WTC11 (cell line): ENCODE results near the gene SIAH3. TPM values are rescaled to one million over a fixed set of nuclear protein-coding genes. Genes with fewer than 3 reads are reported as not detected.

ENCODE experiments used
- ATAC-seq: fragments of 200-7000 bp; cut with Tn5 transposase; 2 replicates; pipeline ENCODE4 v1.10.0; 2021; ENCODE audit warnings: mild to moderate bottlenecking, moderate library complexity
- CTCF ChIA-PET: fragments of 300-600 bp; sonication (Branson Sonifier 250); formaldehyde crosslinking; loops from one replicate; lab custom pipeline; 2021; ENCODE audit warnings: antibody characterized with exemption; lab: Charles Lee
- POLR2A ChIA-PET: fragments of 350-600 bp; sonication (Branson Sonifier 250); formaldehyde crosslinking; loops from one replicate; lab custom pipeline; 2021; ENCODE audit warnings: antibody characterized with exemption; lab: Charles Lee
- DNase-seq: peaks from one replicate; pipeline ENCODE4 v3.0.0; 2021; ENCODE audit warnings: low spot score
- H3K27ac Mint-ChIP-seq: 2 replicates; pipeline ENCODE4 v1.8.0; 2021; ENCODE audit warnings: mixed read lengths
- H3K27me3 Mint-ChIP-seq: 2 replicates; pipeline ENCODE4 v1.8.0; 2021; ENCODE audit warnings: low read depth, mild to moderate bottlenecking, moderate library complexity, mixed read lengths
- H3K36me3 Mint-ChIP-seq: 2 replicates; pipeline ENCODE4 v1.8.0; 2021; ENCODE audit warnings: mixed read lengths
- H3K4me1 Mint-ChIP-seq: 2 replicates; pipeline ENCODE4 v1.8.0; 2022; ENCODE audit warnings: mixed read lengths
- H3K4me3 Mint-ChIP-seq: 2 replicates; pipeline ENCODE4 v1.8.0; 2021; ENCODE audit warnings: mild to moderate bottlenecking, moderate library complexity, mixed read lengths
- H3K9me3 Mint-ChIP-seq: 2 replicates; pipeline ENCODE4 v1.8.0; 2021; ENCODE audit warnings: mixed read lengths
- CREB1 ChIP-seq: sonication (generic); formaldehyde crosslinking; IDR thresholded peaks from 2 replicates; pipeline ENCODE4 v1.8.0; 2023; ENCODE audit warnings: mild to moderate bottlenecking, missing genetic modification reagents
- CREM ChIP-seq: sonication (generic); formaldehyde crosslinking; IDR thresholded peaks from 2 replicates; pipeline ENCODE4 v1.8.1; 2022; ENCODE audit warnings: mild to moderate bottlenecking, missing genetic modification reagents, moderate library complexity
- FOXP1 ChIP-seq: sonication (generic); formaldehyde crosslinking; IDR thresholded peaks from 2 replicates; pipeline ENCODE4 v1.8.0; 2022; ENCODE audit warnings: missing genetic modification reagents, mild to moderate bottlenecking, moderate library complexity, borderline replicate concordance
- JUN ChIP-seq: sonication (generic); formaldehyde crosslinking; IDR thresholded peaks from 2 replicates; pipeline ENCODE4 v1.8.0; 2023; ENCODE audit warnings: mild to moderate bottlenecking, missing genetic modification reagents
- NFYB ChIP-seq: sonication (generic); formaldehyde crosslinking; conservative IDR thresholded peaks from 2 replicates; pipeline ENCODE4 v1.8.0; 2022; ENCODE audit warnings: low read depth, missing genetic modification reagents
- NR3C1 ChIP-seq: sonication (generic); formaldehyde crosslinking; conservative IDR thresholded peaks from 2 replicates; pipeline ENCODE4 v1.8.1; 2023; ENCODE audit warnings: low read depth, mild to moderate bottlenecking, missing genetic modification reagents
- RORB ChIP-seq: fragments of 250-450 bp; sonication (Bioruptor Pico); IDR thresholded peaks from 2 replicates; pipeline ENCODE4 v1.9.0; 2021; ENCODE audit warnings: mild to moderate bottlenecking
- SMAD4 ChIP-seq: sonication (generic); formaldehyde crosslinking; IDR thresholded peaks from 2 replicates; pipeline ENCODE4 v1.8.0; 2022; ENCODE audit warnings: mild to moderate bottlenecking, missing genetic modification reagents
- TEAD1 ChIP-seq: sonication (generic); formaldehyde crosslinking; IDR thresholded peaks from 2 replicates; pipeline ENCODE4 v1.8.0; 2022; ENCODE audit warnings: mild to moderate bottlenecking, missing genetic modification reagents
- TEAD4 ChIP-seq: sonication (generic); formaldehyde crosslinking; IDR thresholded peaks from 2 replicates; pipeline ENCODE4 v1.8.0; 2022; ENCODE audit warnings: mild to moderate bottlenecking, missing genetic modification reagents
- ZBTB21 ChIP-seq: sonication (generic); formaldehyde crosslinking; IDR thresholded peaks from 2 replicates; pipeline ENCODE4 v1.8.1; 2023; ENCODE audit warnings: mild to moderate bottlenecking, missing genetic modification reagents, borderline replicate concordance
- ZNF263 ChIP-seq: sonication (generic); formaldehyde crosslinking; IDR thresholded peaks from 2 replicates; pipeline ENCODE4 v1.8.1; 2022; ENCODE audit warnings: low read depth, mild to moderate bottlenecking, moderate library complexity, missing genetic modification reagents
- ZNF416 ChIP-seq: fragments of 250-450 bp; sonication (Bioruptor Pico); IDR thresholded peaks from 2 replicates; pipeline ENCODE4 v1.9.0; 2021; ENCODE audit warnings: mild to moderate bottlenecking, inconsistent platforms
- ZNF671 ChIP-seq: fragments of 250-450 bp; sonication (Bioruptor Pico); IDR thresholded peaks from 2 replicates; pipeline ENCODE4 v1.8.0; 2021; ENCODE audit warnings: mild to moderate bottlenecking
- total RNA-seq: library from RNA; stranded (reverse); gene quantifications from 3 replicates; pipeline ENCODE4 v1.2.3, GENCODE V29; 2021
- TF ChIP-seq, protein P1 (sequence below): fragments of 200-600 bp; IDR thresholded peaks from 2 replicates; pipeline ENCODE4 v1.8.0; 2022; ENCODE audit warnings: antibody characterized with exemption
- TF ChIP-seq, protein P2 (sequence below): sonication (generic); formaldehyde crosslinking; IDR thresholded peaks from 2 replicates; pipeline ENCODE4 v1.8.1; 2022; ENCODE audit warnings: mild to moderate bottlenecking, moderate library complexity, missing genetic modification reagents
- TF ChIP-seq, protein P3 (sequence below): fragments of 250-450 bp; sonication (Bioruptor Pico); IDR thresholded peaks from 2 replicates; pipeline ENCODE4 v1.9.0; 2021; ENCODE audit warnings: mild to moderate bottlenecking, borderline replicate concordance
- TF ChIP-seq, protein P4 (sequence below): fragments of 250-450 bp; sonication (Bioruptor Pico); IDR thresholded peaks from 2 replicates; pipeline ENCODE4 v1.8.0; 2021; ENCODE audit warnings: mild to moderate bottlenecking
- TF ChIP-seq, protein P5 (sequence below): sonication (generic); formaldehyde crosslinking; conservative IDR thresholded peaks from 2 replicates; pipeline ENCODE4 v1.8.1; 2023; ENCODE audit warnings: mild to moderate bottlenecking, low read depth, missing genetic modification reagents, moderate library complexity
- TF ChIP-seq, protein P6 (sequence below): sonication (generic); formaldehyde crosslinking; IDR thresholded peaks from 2 replicates; pipeline ENCODE4 v1.8.0; 2022; ENCODE audit warnings: missing genetic modification reagents

The SIAH3 gene
- total RNA-seq, 1 experiment from 2014 or later, result 0.31 TPM

DNA sequence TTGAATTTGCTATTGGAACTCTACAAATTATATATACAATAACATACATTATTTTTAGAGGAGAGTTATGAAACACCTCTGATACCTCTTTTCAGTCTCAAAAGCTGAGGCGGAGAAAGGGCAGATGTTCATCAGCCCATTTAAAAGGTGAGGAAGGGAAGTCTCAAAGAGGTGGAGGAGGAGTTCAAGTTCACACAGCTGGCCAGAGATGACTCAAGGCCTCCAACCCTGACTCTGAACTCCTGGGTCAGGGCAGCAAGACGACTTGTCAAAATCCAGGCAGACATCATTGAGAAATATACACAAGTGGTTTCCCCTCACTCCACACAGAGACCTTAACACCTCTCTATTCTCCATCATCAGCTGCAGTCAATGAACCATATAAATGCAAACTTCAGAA lies 2.1 kb downstream of the SIAH3 start:
- no peak for TF ChIP-seq CREB1 (CRISPR knock-in tag)
- TF ChIP-seq RORB (CRISPR knock-in tag), result no peak
- TF ChIP-seq ZNF416 (CRISPR knock-in tag), result no peak
- no peak for TF ChIP-seq SMAD4 (CRISPR knock-in tag)
- no peak for TF ChIP-seq TEAD4 (CRISPR knock-in tag)
- TF ChIP-seq TEAD1 (CRISPR knock-in tag), result no peak
- no peak for TF ChIP-seq JUN (CRISPR knock-in tag)
- TF ChIP-seq ZBTB21, result no peak
- TF ChIP-seq ZNF671, result no peak
- TF ChIP-seq, protein P1, sequence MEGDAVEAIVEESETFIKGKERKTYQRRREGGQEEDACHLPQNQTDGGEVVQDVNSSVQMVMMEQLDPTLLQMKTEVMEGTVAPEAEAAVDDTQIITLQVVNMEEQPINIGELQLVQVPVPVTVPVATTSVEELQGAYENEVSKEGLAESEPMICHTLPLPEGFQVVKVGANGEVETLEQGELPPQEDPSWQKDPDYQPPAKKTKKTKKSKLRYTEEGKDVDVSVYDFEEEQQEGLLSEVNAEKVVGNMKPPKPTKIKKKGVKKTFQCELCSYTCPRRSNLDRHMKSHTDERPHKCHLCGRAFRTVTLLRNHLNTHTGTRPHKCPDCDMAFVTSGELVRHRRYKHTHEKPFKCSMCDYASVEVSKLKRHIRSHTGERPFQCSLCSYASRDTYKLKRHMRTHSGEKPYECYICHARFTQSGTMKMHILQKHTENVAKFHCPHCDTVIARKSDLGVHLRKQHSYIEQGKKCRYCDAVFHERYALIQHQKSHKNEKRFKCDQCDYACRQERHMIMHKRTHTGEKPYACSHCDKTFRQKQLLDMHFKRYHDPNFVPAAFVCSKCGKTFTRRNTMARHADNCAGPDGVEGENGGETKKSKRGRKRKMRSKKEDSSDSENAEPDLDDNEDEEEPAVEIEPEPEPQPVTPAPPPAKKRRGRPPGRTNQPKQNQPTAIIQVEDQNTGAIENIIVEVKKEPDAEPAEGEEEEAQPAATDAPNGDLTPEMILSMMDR, result no peak
- no peak for TF ChIP-seq FOXP1 (CRISPR knock-in tag)
- no peak for TF ChIP-seq ZNF263 (CRISPR knock-in tag)
- TF ChIP-seq, protein P2, sequence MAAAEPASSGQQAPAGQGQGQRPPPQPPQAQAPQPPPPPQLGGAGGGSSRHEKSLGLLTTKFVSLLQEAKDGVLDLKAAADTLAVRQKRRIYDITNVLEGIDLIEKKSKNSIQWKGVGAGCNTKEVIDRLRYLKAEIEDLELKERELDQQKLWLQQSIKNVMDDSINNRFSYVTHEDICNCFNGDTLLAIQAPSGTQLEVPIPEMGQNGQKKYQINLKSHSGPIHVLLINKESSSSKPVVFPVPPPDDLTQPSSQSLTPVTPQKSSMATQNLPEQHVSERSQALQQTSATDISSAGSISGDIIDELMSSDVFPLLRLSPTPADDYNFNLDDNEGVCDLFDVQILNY (CRISPR knock-in tag), result no peak
- TF ChIP-seq, protein P3, sequence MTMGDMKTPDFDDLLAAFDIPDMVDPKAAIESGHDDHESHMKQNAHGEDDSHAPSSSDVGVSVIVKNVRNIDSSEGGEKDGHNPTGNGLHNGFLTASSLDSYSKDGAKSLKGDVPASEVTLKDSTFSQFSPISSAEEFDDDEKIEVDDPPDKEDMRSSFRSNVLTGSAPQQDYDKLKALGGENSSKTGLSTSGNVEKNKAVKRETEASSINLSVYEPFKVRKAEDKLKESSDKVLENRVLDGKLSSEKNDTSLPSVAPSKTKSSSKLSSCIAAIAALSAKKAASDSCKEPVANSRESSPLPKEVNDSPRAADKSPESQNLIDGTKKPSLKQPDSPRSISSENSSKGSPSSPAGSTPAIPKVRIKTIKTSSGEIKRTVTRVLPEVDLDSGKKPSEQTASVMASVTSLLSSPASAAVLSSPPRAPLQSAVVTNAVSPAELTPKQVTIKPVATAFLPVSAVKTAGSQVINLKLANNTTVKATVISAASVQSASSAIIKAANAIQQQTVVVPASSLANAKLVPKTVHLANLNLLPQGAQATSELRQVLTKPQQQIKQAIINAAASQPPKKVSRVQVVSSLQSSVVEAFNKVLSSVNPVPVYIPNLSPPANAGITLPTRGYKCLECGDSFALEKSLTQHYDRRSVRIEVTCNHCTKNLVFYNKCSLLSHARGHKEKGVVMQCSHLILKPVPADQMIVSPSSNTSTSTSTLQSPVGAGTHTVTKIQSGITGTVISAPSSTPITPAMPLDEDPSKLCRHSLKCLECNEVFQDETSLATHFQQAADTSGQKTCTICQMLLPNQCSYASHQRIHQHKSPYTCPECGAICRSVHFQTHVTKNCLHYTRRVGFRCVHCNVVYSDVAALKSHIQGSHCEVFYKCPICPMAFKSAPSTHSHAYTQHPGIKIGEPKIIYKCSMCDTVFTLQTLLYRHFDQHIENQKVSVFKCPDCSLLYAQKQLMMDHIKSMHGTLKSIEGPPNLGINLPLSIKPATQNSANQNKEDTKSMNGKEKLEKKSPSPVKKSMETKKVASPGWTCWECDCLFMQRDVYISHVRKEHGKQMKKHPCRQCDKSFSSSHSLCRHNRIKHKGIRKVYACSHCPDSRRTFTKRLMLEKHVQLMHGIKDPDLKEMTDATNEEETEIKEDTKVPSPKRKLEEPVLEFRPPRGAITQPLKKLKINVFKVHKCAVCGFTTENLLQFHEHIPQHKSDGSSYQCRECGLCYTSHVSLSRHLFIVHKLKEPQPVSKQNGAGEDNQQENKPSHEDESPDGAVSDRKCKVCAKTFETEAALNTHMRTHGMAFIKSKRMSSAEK (CRISPR knock-in tag), result no peak
- TF ChIP-seq NFYB, result no peak
- TF ChIP-seq, protein P4, sequence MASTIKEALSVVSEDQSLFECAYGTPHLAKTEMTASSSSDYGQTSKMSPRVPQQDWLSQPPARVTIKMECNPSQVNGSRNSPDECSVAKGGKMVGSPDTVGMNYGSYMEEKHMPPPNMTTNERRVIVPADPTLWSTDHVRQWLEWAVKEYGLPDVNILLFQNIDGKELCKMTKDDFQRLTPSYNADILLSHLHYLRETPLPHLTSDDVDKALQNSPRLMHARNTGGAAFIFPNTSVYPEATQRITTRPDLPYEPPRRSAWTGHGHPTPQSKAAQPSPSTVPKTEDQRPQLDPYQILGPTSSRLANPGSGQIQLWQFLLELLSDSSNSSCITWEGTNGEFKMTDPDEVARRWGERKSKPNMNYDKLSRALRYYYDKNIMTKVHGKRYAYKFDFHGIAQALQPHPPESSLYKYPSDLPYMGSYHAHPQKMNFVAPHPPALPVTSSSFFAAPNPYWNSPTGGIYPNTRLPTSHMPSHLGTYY (CRISPR knock-in tag), result no peak
- TF ChIP-seq, protein P5, sequence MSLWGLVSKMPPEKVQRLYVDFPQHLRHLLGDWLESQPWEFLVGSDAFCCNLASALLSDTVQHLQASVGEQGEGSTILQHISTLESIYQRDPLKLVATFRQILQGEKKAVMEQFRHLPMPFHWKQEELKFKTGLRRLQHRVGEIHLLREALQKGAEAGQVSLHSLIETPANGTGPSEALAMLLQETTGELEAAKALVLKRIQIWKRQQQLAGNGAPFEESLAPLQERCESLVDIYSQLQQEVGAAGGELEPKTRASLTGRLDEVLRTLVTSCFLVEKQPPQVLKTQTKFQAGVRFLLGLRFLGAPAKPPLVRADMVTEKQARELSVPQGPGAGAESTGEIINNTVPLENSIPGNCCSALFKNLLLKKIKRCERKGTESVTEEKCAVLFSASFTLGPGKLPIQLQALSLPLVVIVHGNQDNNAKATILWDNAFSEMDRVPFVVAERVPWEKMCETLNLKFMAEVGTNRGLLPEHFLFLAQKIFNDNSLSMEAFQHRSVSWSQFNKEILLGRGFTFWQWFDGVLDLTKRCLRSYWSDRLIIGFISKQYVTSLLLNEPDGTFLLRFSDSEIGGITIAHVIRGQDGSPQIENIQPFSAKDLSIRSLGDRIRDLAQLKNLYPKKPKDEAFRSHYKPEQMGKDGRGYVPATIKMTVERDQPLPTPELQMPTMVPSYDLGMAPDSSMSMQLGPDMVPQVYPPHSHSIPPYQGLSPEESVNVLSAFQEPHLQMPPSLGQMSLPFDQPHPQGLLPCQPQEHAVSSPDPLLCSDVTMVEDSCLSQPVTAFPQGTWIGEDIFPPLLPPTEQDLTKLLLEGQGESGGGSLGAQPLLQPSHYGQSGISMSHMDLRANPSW (CRISPR knock-in tag), result no peak
- TF ChIP-seq CREM, result no peak
- TF ChIP-seq NR3C1 (CRISPR knock-in tag), result no peak
- TF ChIP-seq, protein P6, sequence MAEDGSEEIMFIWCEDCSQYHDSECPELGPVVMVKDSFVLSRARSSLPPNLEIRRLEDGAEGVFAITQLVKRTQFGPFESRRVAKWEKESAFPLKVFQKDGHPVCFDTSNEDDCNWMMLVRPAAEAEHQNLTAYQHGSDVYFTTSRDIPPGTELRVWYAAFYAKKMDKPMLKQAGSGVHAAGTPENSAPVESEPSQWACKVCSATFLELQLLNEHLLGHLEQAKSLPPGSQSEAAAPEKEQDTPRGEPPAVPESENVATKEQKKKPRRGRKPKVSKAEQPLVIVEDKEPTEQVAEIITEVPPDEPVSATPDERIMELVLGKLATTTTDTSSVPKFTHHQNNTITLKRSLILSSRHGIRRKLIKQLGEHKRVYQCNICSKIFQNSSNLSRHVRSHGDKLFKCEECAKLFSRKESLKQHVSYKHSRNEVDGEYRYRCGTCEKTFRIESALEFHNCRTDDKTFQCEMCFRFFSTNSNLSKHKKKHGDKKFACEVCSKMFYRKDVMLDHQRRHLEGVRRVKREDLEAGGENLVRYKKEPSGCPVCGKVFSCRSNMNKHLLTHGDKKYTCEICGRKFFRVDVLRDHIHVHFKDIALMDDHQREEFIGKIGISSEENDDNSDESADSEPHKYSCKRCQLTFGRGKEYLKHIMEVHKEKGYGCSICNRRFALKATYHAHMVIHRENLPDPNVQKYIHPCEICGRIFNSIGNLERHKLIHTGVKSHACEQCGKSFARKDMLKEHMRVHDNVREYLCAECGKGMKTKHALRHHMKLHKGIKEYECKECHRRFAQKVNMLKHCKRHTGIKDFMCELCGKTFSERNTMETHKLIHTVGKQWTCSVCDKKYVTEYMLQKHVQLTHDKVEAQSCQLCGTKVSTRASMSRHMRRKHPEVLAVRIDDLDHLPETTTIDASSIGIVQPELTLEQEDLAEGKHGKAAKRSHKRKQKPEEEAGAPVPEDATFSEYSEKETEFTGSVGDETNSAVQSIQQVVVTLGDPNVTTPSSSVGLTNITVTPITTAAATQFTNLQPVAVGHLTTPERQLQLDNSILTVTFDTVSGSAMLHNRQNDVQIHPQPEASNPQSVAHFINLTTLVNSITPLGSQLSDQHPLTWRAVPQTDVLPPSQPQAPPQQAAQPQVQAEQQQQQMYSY (CRISPR knock-in tag), result no peak
- no peak overlapping the region for H3K27ac Mint-ChIP-seq
- peaks cover 59% of the 10 kb centered on the region for H3K4me1 Mint-ChIP-seq
- H3K36me3 Mint-ChIP-seq, result peaks cover 3% of the 10 kb centered on the region; the same call in 1 of the 2 replicates
- ATAC-seq (no peak), DNase-seq (no peak)
- ChIA-PET CTCF (interaction anchor here (2.9 kb wide), 1 partner anchor 30 kb away, joined by 12 read pairs; no protein-coding TSS in a partner anchor), POLR2A (no interaction called here)
- H3K4me3 Mint-ChIP-seq, result no peak overlapping the region; the same call in 1 of the 2 replicates
- peaks cover 38% of the 10 kb centered on the region for H3K27me3 Mint-ChIP-seq
- H3K9me3 Mint-ChIP-seq, result peaks cover 5% of the 10 kb centered on the region
